Activated CD4-positive, alpha-beta T cell treated with anti-CD3 and anti-CD28 coated beads, Interleukin-2, Interleukin-4, amounts not matched to agents 100 ng/mL and 50 ng/mL, durations not matched to agents 16 hours and 8 hours (primary cell): Measurements from ENCODE around the gene AMIGO3.

ENCODE experiments used
- DNase-seq: peaks from one replicate; pipeline ENCODE4 v3.0.0-alpha.2; 2020; ENCODE audit warnings: low spot score

The AMIGO3 gene

DNA sequence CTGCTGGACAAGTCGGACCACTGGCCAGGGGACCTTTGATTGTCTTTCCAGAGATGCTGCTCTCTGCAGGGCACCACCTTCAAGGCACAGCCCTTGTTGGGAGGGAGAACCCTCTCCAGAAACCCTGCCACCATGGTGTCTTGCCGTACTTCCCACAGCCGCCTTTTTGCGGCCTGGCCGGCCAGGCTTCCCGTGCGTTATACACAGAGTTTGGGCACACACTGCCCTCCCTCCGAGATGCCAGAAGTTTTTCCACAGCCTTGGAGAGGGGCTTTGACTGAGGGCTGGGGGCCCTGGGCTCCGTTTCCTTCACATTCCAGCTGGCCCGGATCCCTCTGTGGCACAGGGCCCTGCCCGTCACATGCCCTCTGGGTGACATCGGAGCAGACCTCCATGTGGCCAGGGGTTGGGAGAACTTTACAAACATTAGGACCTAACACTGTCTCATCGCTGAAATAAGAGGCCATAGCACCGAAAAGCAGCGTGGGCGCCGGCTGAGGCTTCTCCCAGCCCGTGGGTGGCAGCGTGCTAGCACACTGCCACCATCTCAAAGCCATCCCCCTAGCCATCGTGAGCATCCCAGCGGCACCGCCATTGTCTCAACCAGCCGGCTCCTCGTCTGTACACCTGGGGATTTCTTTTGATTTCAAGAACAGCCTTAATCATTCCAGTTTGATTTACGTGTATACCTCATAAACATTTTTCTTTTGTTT lies 51.6 kb downstream of the AMIGO3 start:
- DNase-seq = no peak
